Endodermal cell (in vitro differentiated cells): ENCODE measurements around the gene WDTC1. TPM values are rescaled to one million over a fixed set of nuclear protein-coding genes. Genes with fewer than 3 reads are reported as not detected.
A peak's percentile ranks its signal among the peaks of the same experiment; 100 is the strongest.
"Not testable (repeated sequence)": the region's sequence is repeated elsewhere in the genome, so short reads cannot be mapped to it uniquely, and the experiment has no call there.

Experiments
- DNase-seq: peaks from one replicate; pipeline ENCODE4 v3.0.0-alpha.2; 2017
- H3K27ac ChIP-seq: 2 replicates; pipeline ENCODE4 v1.5.1; 2013; ENCODE audit warnings: mild to moderate bottlenecking, low read depth, low read length, moderate library complexity
- H3K27me3 ChIP-seq: 2 replicates; pipeline ENCODE4 v1.6.1; 2013; ENCODE audit warnings: mild to moderate bottlenecking, low read length, moderate library complexity; ENCODE audit not compliant: insufficient read depth, control insufficient read depth, poor library complexity, severe bottlenecking
- H3K36me3 ChIP-seq: 2 replicates; pipeline ENCODE4 v1.7.0; 2013; ENCODE audit warnings: mild to moderate bottlenecking, low read length, moderate library complexity; ENCODE audit not compliant: control insufficient read depth, insufficient read depth
- H3K4me1 ChIP-seq: one replicate; pipeline ENCODE4 v1.7.0; 2013; ENCODE audit warnings: low read length; ENCODE audit not compliant: control insufficient read depth, insufficient read depth
- H3K4me3 ChIP-seq: 2 replicates; pipeline ENCODE4 v1.5.1; 2013; ENCODE audit warnings: mild to moderate bottlenecking, low read length, moderate library complexity
- H3K9ac ChIP-seq: 2 replicates; pipeline ENCODE4 v1.6.1; 2013; ENCODE audit warnings: mild to moderate bottlenecking, low read length, moderate library complexity; ENCODE audit not compliant: poor library complexity, severe bottlenecking; ENCODE audit errors: extremely low read depth
- H3K9me3 ChIP-seq: 2 replicates; pipeline ENCODE4 v1.6.1; 2013; ENCODE audit warnings: mild to moderate bottlenecking, low read length, moderate library complexity; ENCODE audit not compliant: control insufficient read depth
- H3K27ac Mint-ChIP-seq: 2 replicates; pipeline ENCODE4 v1.8.0; 2020; ENCODE audit warnings: mixed read lengths
- H3K27me3 Mint-ChIP-seq: 2 replicates; pipeline ENCODE4 v1.8.0; 2021; ENCODE audit warnings: mild to moderate bottlenecking, mixed read lengths; ENCODE audit not compliant: insufficient read depth
- H3K36me3 Mint-ChIP-seq: 2 replicates; pipeline ENCODE4 v1.8.0; 2020; ENCODE audit warnings: low read depth, mixed read lengths
- H3K4me1 Mint-ChIP-seq: 2 replicates; pipeline ENCODE4 v1.8.0; 2020; ENCODE audit warnings: mixed read lengths
- H3K4me3 Mint-ChIP-seq: 2 replicates; pipeline ENCODE4 v1.8.0; 2020; ENCODE audit warnings: mild to moderate bottlenecking, moderate library complexity, mixed read lengths
- H3K9me3 Mint-ChIP-seq: 2 replicates; pipeline ENCODE4 v1.8.0; 2020; ENCODE audit warnings: mild to moderate bottlenecking, mixed read lengths
- CTCF ChIP-seq: fragments of 200-600 bp; sonication (generic); conservative IDR thresholded peaks from 2 replicates; pipeline ENCODE4 v1.5.0; 2021; ENCODE audit warnings: antibody characterized with exemption, mild to moderate bottlenecking
- WGBS, 2 experiments: methylation state at CpG; one replicate each; pipeline versions ENCODE4 v1.1.5 to v1.1.7; 2013; ENCODE audit warnings: missing lambda C conversion rate in 2 of 2, mixed read lengths in 1 of 2; ENCODE audit not compliant: insufficient coverage in 1 of 2, insufficient read length in 1 of 2; 5-methylcytosine and 5-hydroxymethylcytosine counted together
- long read RNA-seq, 4 experiments: library from polyadenylated mRNA in 2 of 4; library from RNA in 1 of 4; library from capped mRNA in 1 of 4; stranded (forward) in 3 of 4; unstranded in 1 of 4; transcript quantifications; one replicate each; pipeline ENCODE4 v2.0.0, GENCODE V29; 2020 to 2021; ENCODE audit warnings: inconsistent platforms in 1 of 4
- polyA plus RNA-seq, 2 experiments: library from polyadenylated mRNA; stranded (reverse); fragments of 50-300 nt; gene quantifications; one replicate each; pipeline ENCODE4 v1.2.3, GENCODE V29; 2013
- total RNA-seq, 2 donors: library from RNA; stranded (reverse); fragmentation: NEBNext Ultra II Directional in 1 of 2; extraction: Animal tissue kit (Norgen Biotek cat#: 25700) in 1 of 2; gene quantifications; 2 replicates in 1 of 2; 3 replicates in 1 of 2; pipeline ENCODE4 v1.2.1, GENCODE V29; 2021

Gene WDTC1
- total RNA-seq: 10 to 100 TPM; 34.7 to 41.9 TPM
- 38.9 TPM for polyA plus RNA-seq (2013, experiment 1 of 2)
- polyA plus RNA-seq (2013, experiment 2 of 2): 32.4 TPM
- long read RNA-seq, experiment 1, full-length matches to known transcripts: 2 of 19 reads
- long read RNA-seq, experiment 1, partial matches to known transcripts: 14 of 19 reads
- long read RNA-seq, experiment 1, other reads (novel, unspliced or antisense): 3 of 19 reads
- long read RNA-seq, experiment 2, full-length matches to known transcripts: 43 of 75 reads
- long read RNA-seq, experiment 2, partial matches to known transcripts: 22 of 75 reads
- long read RNA-seq, experiment 2, other reads (novel, unspliced or antisense): 10 of 75 reads
- long read RNA-seq, experiment 3, partial matches to known transcripts: 0 of 5 reads
- long read RNA-seq, experiment 3, other reads (novel, unspliced or antisense): 5 of 5 reads
- long read RNA-seq, experiment 4, partial matches to known transcripts: 0 of 2 reads
- long read RNA-seq, experiment 4, other reads (novel, unspliced or antisense): 2 of 2 reads

GRCh38 chr1:27234049-27234882 lies at the start of gene WDTC1:
Gene WDTC1 (plus strand): TSS chr1:27234632. CDS start chr1:27261055, 26,423 bp downstream.
- Mint-ChIP-seq H3K27me3 (peaks cover 5% of the 10 kb centered on the region), H3K4me3 (peak within 1 kb of the TSS; percentile 91), H3K9me3 (no peaks in the 10 kb centered on the region), H3K36me3 (no peaks in the 10 kb centered on the region), H3K4me1 (peaks cover 13% of the 10 kb centered on the region), H3K27ac (peak within 1 kb of the TSS; percentile 89)
- no peaks in the 10 kb centered on the region for H3K27me3 ChIP-seq
- peak; percentile 98 for DNase-seq
- no peak within 1 kb of the TSS for H3K27ac ChIP-seq
- 3 to 7% methylated on average over 28 to 71 of the region's 71 CpGs for whole genome bisulfite sequencing, 2 experiments
- H3K4me3 ChIP-seq: peak within 1 kb of the TSS; percentile 95
- H3K9me3 ChIP-seq: no peaks in the 10 kb centered on the region
- no peaks in the 10 kb centered on the region for H3K36me3 ChIP-seq
- TF ChIP-seq CTCF: no peak
- H3K4me1 ChIP-seq: no peaks in the 10 kb centered on the region
- H3K9ac ChIP-seq: peak within 1 kb of the TSS; percentile 30

- not testable (repeated sequence) for H3K27me3 ChIP-seq, DNase-seq, H3K4me1 Mint-ChIP-seq, H3K36me3 Mint-ChIP-seq, H3K27ac ChIP-seq, H3K36me3 ChIP-seq, H3K27ac Mint-ChIP-seq, H3K4me3 Mint-ChIP-seq, H3K27me3 Mint-ChIP-seq, H3K9ac ChIP-seq, H3K4me3 ChIP-seq, H3K4me1 ChIP-seq
- peaks cover 33% of the 10 kb centered on the region for H3K9me3 ChIP-seq
- 85 to 89% methylated on average over 3 of the region's 3 CpGs for WGBS, 2 experiments
- H3K9me3 Mint-ChIP-seq: peaks cover 70% of the 10 kb centered on the region
These were observed 49.8 kb upstream of the WDTC1 start for GRCh38 chr1:27184665-27185064.

GRCh38 chr1:27192039-27192529 lies 42.3 kb upstream of the WDTC1 start:
- Histone ChIP-seq H3K36me3 (no peaks in the 10 kb centered on the region), H3K4me1 (no peaks in the 10 kb centered on the region)
- no peak for DNase-seq

More at GRCh38 chr1:27192039-27192529, 42.3 kb upstream of the WDTC1 start:
- no peak overlapping the region for H3K9ac ChIP-seq
- WGBS, 2 experiments: 90 to 98% methylated on average over 8 of the region's 8 CpGs
- H3K27me3 Mint-ChIP-seq: peaks cover 4% of the 10 kb centered on the region
- H3K9me3 Mint-ChIP-seq: peaks cover 9% of the 10 kb centered on the region
- no peaks in the 10 kb centered on the region for H3K36me3 Mint-ChIP-seq
- no peak overlapping the region for H3K4me3 Mint-ChIP-seq
- TF ChIP-seq CTCF: no peak
- no peaks in the 10 kb centered on the region for H3K27me3 ChIP-seq
- no peaks in the 10 kb centered on the region for H3K9me3 ChIP-seq
- H3K27ac Mint-ChIP-seq: no peak overlapping the region
- H3K4me1 Mint-ChIP-seq: no peaks in the 10 kb centered on the region
- no peak overlapping the region for H3K4me3 ChIP-seq
- no peak overlapping the region for H3K27ac ChIP-seq
